ENCODE results near the gene NUAK1.

NUAK1 gene

GRCh38 chr12:106063826-106064720, 74.7 kb downstream of the NUAK1 start:
- no peak for TF ChIP-seq CTCF (IDR thresholded peaks at IDR 0.05; ENCODE audit: control insufficient read depth, insufficient read depth, low read depth, low read length, missing control alignments)
- no peak for DNase-seq (ENCODE audit: low read depth)
- no peak overlapping the region for H3K4me3 ChIP-seq (ENCODE audit: control insufficient read depth, low read depth, low read length)

GRCh38 chr12:106062693-106063092, 76.1 kb downstream of the NUAK1 start:
- no peak for TF ChIP-seq CTCF (IDR thresholded peaks at IDR 0.05; ENCODE audit: control insufficient read depth, insufficient read depth, low read depth, low read length, missing control alignments)
- no peak for DNase-seq (ENCODE audit: low read depth)
- H3K4me3 ChIP-seq (ENCODE audit: control insufficient read depth, low read depth, low read length) = no peak overlapping the region

- no peak for TF ChIP-seq CTCF (IDR thresholded peaks at IDR 0.05; ENCODE audit: control insufficient read depth, insufficient read depth, low read depth, low read length, missing control alignments)
Measured at GRCh38 chr12:106058256-106059182, 80.2 kb downstream of the NUAK1 start.

GRCh38 chr12:106054049-106054448, 84.7 kb downstream of the NUAK1 start:
- no peak for TF ChIP-seq CTCF (IDR thresholded peaks at IDR 0.05; ENCODE audit: control insufficient read depth, insufficient read depth, low read depth, low read length, missing control alignments)
- no peak for DNase-seq (ENCODE audit: low read depth)

More at GRCh38 chr12:106058256-106059182, 80.2 kb downstream of the NUAK1 start:
- H3K4me3 ChIP-seq (ENCODE audit: control insufficient read depth, low read depth, low read length) = no peak overlapping the region
- DNase-seq (ENCODE audit: low read depth) = peak; percentile 28

GRCh38 chr12:106051853-106052531, 86.8 kb downstream of the NUAK1 start:
- no peak overlapping the region for H3K4me3 ChIP-seq (ENCODE audit: control insufficient read depth, low read depth, low read length)
- no peak for TF ChIP-seq CTCF (IDR thresholded peaks at IDR 0.05; ENCODE audit: control insufficient read depth, insufficient read depth, low read depth, low read length, missing control alignments)
- no peak for DNase-seq (ENCODE audit: low read depth)

More at GRCh38 chr12:106054049-106054448, 84.7 kb downstream of the NUAK1 start:
- no peak overlapping the region for H3K4me3 ChIP-seq (ENCODE audit: control insufficient read depth, low read depth, low read length)

GRCh38 chr12:106049546-106049945, 89.2 kb downstream of the NUAK1 start:
- TF ChIP-seq CTCF (IDR thresholded peaks at IDR 0.05; ENCODE audit: control insufficient read depth, insufficient read depth, low read depth, low read length, missing control alignments) = no peak
- no peak overlapping the region for H3K4me3 ChIP-seq (ENCODE audit: control insufficient read depth, low read depth, low read length)
- DNase-seq (ENCODE audit: low read depth) = no peak

Measured in AG09309 (cell line).